HFFc6 (cell line): ENCODE results near the gene GAREM1. TPM values are rescaled to one million over a fixed set of nuclear protein-coding genes. Genes with fewer than 3 reads are reported as not detected.

ENCODE experiments used
- DNase-seq: peaks from one replicate; pipeline ENCODE4 v3.0.0-alpha.2; 2018
- H3K27ac Mint-ChIP-seq: 2 replicates; pipeline ENCODE4 v1.8.0; 2020; ENCODE audit warnings: mild to moderate bottlenecking, mixed read lengths
- H3K27me3 Mint-ChIP-seq: 2 replicates; pipeline ENCODE4 v1.8.0; 2021; ENCODE audit warnings: mild to moderate bottlenecking, moderate library complexity, mixed read lengths; ENCODE audit not compliant: insufficient read depth
- H3K36me3 Mint-ChIP-seq: 2 replicates; pipeline ENCODE4 v1.8.0; 2021; ENCODE audit warnings: low read depth, mixed read lengths
- H3K4me1 Mint-ChIP-seq: 2 replicates; pipeline ENCODE4 v1.8.0; 2020; ENCODE audit warnings: low read depth, mixed read lengths
- H3K4me3 Mint-ChIP-seq: 2 replicates; pipeline ENCODE4 v1.8.0; 2020; ENCODE audit warnings: mild to moderate bottlenecking, moderate library complexity, mixed read lengths
- H3K9me3 Mint-ChIP-seq: 2 replicates; pipeline ENCODE4 v1.8.0; 2020; ENCODE audit warnings: mild to moderate bottlenecking, mixed read lengths
- total RNA-seq, 6 experiments: library from RNA; stranded (reverse); fragmentation: NEBNext Ultra II Directional; extraction: Animal tissue kit (Norgen Biotek cat#: 25700); gene quantifications; 2 replicates in 1 of 6; 3 replicates in 5 of 6; pipeline ENCODE4 v1.2.3, GENCODE V29; 2021
- TF ChIP-seq, protein P1 (sequence below): fragments of 200-600 bp; sonication (generic); IDR thresholded peaks from 2 replicates; pipeline ENCODE4 v1.5.0; 2021; ENCODE audit warnings: antibody characterized with exemption, mild to moderate bottlenecking

Gene GAREM1
- total RNA-seq, 6 experiments from 2014 or later, result 0.03 to 0.31 (median 0.08) TPM

DNA sequence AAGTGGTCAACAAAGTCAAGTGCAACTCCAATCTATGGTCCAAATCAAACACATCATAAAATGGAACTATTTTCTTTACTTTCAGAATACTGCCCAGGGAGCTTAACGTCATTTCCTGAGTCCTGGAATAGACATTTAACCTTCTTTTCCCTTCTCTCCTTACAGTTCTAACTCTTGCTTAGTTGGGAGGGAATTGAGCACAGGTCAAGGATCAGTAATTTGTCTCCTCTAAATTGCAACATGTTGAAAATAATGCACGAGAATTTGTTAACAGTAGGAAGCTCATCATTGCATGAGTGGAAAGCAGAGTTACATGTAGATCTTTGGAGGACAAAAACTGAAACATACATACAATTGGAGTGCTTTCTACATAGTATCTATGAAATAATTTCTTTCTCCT lies 193.1 kb downstream of the GAREM1 start:
- no peak for DNase-seq
- Mint-ChIP-seq H3K36me3 (no peaks in the 10 kb centered on the region), H3K9me3 (no peaks in the 10 kb centered on the region; the same call in 1 of the 2 replicates), H3K4me1 (no peaks in the 10 kb centered on the region), H3K4me3 (no peak overlapping the region), H3K27me3 (0 out of 2 replicates have a peak, but pooled peaks cover 2% of the 10 kb centered on the region), H3K27ac (no peak overlapping the region)
- TF ChIP-seq, protein P1, sequence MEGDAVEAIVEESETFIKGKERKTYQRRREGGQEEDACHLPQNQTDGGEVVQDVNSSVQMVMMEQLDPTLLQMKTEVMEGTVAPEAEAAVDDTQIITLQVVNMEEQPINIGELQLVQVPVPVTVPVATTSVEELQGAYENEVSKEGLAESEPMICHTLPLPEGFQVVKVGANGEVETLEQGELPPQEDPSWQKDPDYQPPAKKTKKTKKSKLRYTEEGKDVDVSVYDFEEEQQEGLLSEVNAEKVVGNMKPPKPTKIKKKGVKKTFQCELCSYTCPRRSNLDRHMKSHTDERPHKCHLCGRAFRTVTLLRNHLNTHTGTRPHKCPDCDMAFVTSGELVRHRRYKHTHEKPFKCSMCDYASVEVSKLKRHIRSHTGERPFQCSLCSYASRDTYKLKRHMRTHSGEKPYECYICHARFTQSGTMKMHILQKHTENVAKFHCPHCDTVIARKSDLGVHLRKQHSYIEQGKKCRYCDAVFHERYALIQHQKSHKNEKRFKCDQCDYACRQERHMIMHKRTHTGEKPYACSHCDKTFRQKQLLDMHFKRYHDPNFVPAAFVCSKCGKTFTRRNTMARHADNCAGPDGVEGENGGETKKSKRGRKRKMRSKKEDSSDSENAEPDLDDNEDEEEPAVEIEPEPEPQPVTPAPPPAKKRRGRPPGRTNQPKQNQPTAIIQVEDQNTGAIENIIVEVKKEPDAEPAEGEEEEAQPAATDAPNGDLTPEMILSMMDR, result no peak

DNA sequence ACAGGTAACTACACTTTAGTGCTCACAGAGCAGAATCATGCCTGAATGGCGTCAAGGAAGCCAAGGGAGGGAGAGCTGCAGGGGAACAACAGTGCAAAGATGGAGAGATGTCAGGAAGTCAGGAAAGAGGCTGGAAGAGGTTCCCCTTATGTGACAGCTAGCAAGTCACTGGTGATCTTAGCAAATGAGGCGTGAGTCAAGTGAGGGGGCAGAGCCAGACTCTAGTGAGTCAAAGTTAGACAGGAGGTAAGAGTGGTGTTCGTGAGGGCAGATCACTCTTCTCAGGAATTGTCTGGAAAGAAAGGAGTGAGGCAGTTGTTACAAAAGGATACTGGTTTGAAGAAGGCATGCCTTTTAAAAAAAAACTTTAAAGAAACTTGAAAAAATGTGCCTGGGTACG lies 193.8 kb downstream of the GAREM1 start:
- TF ChIP-seq, protein P1, result no peak
- no peak for DNase-seq
- H3K9me3 Mint-ChIP-seq, result no peaks in the 10 kb centered on the region; the same call in 1 of the 2 replicates
- H3K27ac Mint-ChIP-seq, result no peak overlapping the region
- H3K4me1 Mint-ChIP-seq, result no peaks in the 10 kb centered on the region
- H3K36me3 Mint-ChIP-seq, result no peaks in the 10 kb centered on the region
- 0 out of 2 replicates have a peak, but pooled peaks cover 2% of the 10 kb centered on the region for H3K27me3 Mint-ChIP-seq
- H3K4me3 Mint-ChIP-seq, result no peak overlapping the region

DNA sequence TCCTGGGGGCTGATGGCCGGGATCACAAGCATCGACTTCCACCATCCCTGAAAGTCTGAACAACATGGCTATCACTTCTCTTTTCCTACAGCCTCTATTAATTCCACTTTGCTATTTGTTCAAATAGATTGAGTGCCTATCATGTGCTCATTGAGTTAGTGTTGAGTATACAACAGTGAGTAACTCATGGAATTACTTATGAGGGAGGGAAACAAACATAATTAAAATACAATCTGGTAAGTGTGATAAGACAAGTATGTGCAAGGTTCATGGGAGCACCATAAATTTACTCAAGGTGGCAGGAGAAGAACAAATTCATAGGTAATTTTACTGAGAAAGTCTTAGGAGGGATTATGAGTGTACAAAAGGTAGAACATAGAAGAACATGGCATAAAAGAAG lies 194.4 kb downstream of the GAREM1 start:
- Mint-ChIP-seq H3K4me1 (no peaks in the 10 kb centered on the region), H3K27ac (no peak overlapping the region), H3K9me3 (no peaks in the 10 kb centered on the region; the same call in 1 of the 2 replicates), H3K4me3 (no peak overlapping the region), H3K36me3 (no peaks in the 10 kb centered on the region), H3K27me3 (0 out of 2 replicates have a peak, but pooled peaks cover 2% of the 10 kb centered on the region)
- DNase-seq, result no peak
- TF ChIP-seq, protein P1, result no peak

DNA sequence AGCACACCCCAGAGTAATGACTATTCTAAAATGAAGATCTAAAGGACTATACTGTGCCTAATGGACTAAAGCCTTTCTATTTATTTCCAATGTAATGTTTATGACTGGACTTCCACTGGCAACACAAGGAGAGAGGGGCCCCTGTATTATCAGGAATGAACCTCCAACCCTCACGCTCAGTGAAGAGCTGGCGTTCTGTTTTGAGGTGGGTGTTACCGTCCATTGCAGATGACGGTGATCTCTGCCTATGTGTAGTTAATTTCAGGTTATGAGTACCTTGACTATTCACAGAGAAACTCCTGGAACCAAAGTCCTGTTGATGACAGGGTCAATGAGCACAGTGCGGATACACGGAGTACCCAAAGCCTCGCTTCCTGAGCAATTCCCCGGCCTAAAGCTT lies 195.5 kb downstream of the GAREM1 start:
- no peaks in the 10 kb centered on the region for H3K4me1 Mint-ChIP-seq
- no peak for DNase-seq
- no peaks in the 10 kb centered on the region for H3K36me3 Mint-ChIP-seq
- no peaks in the 10 kb centered on the region; the same call in 1 of the 2 replicates for H3K9me3 Mint-ChIP-seq
- H3K4me3 Mint-ChIP-seq, result no peak overlapping the region
- H3K27ac Mint-ChIP-seq, result no peak overlapping the region
- 0 out of 2 replicates have a peak, but pooled peaks cover 2% of the 10 kb centered on the region for H3K27me3 Mint-ChIP-seq
- TF ChIP-seq, protein P1, result no peak

DNA sequence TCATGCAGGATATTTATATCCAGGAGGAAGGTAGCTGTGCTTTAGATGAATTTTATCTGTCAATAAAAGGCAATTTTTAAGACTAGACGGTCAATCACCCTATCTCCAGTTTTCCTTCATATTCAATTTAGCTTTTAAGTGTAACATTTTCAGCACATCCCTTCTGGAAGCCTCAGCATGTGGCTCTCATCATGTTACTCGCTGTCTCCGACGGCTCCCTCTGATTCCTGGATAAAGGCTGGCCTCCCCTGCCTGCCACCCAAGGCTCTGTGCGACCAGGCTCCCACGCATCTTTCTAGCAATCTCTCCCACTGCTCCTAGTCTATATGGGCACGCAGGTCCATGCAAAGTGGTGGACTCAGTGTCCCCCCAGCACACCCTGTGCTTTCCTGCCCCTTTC lies 196.4 kb downstream of the GAREM1 start:
- H3K27me3 Mint-ChIP-seq, result 0 out of 2 replicates have a peak, but pooled peaks cover 2% of the 10 kb centered on the region
- no peak overlapping the region for H3K4me3 Mint-ChIP-seq
- no peak for DNase-seq
- TF ChIP-seq, protein P1, result no peak
- no peaks in the 10 kb centered on the region; the same call in 1 of the 2 replicates for H3K9me3 Mint-ChIP-seq
- H3K36me3 Mint-ChIP-seq, result no peaks in the 10 kb centered on the region
- no peak overlapping the region for H3K27ac Mint-ChIP-seq
- H3K4me1 Mint-ChIP-seq, result no peaks in the 10 kb centered on the region
